K562 (cell line): ENCODE measurements around the gene HSPA4L.

Source experiments
- ZNF766 ChIP-seq: fragments of 200-800 bp; sonication (Bioruptor generic); conservative IDR thresholded peaks from 2 replicates; pipeline ENCODE4 v1.6.1; 2016; ENCODE audit warnings: missing genetic modification characterization, missing compliant biosample characterization
- TF ChIP-seq, protein P1 (sequence below), 3 experiments: fragments of 200-800 bp in 1 of 3; fragments of 250-450 bp in 1 of 3; fragments of 450-650 bp in 1 of 3; sonication (Bioruptor Pico) in 1 of 3; sonication (Bioruptor generic) in 1 of 3; formaldehyde crosslinking in 1 of 3; IDR thresholded peaks; 2 replicates each; pipeline versions ENCODE4 v1.6.1 to v1.8.0; 2016 to 2022; ENCODE audit warnings: mild to moderate bottlenecking in 2 of 3, missing genetic modification characterization in 2 of 3, missing compliant biosample characterization in 1 of 3, moderate library complexity in 1 of 3

DNA sequence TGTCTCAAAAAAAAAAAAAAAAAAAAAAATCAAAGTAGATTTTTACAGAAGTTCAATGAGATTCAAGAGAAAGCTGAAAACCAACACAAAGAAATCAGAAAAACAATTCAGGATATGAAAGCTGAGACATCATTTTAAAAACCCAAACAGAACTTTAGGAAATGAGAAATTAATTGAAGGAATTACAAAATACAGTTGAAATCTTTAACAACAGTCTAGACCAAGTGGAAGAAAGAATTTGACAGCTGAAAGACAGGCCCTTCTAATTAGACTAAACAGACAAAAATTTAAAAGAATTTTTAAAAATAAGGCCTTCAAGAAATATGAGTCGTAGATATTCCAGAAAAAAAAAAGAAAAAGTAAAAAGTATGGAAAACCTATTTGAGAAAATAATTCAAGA lies 64.6 kb downstream of the HSPA4L start:
- no peak for TF ChIP-seq ZNF766 (CRISPR knock-in tag)
- TF ChIP-seq, protein P1, sequence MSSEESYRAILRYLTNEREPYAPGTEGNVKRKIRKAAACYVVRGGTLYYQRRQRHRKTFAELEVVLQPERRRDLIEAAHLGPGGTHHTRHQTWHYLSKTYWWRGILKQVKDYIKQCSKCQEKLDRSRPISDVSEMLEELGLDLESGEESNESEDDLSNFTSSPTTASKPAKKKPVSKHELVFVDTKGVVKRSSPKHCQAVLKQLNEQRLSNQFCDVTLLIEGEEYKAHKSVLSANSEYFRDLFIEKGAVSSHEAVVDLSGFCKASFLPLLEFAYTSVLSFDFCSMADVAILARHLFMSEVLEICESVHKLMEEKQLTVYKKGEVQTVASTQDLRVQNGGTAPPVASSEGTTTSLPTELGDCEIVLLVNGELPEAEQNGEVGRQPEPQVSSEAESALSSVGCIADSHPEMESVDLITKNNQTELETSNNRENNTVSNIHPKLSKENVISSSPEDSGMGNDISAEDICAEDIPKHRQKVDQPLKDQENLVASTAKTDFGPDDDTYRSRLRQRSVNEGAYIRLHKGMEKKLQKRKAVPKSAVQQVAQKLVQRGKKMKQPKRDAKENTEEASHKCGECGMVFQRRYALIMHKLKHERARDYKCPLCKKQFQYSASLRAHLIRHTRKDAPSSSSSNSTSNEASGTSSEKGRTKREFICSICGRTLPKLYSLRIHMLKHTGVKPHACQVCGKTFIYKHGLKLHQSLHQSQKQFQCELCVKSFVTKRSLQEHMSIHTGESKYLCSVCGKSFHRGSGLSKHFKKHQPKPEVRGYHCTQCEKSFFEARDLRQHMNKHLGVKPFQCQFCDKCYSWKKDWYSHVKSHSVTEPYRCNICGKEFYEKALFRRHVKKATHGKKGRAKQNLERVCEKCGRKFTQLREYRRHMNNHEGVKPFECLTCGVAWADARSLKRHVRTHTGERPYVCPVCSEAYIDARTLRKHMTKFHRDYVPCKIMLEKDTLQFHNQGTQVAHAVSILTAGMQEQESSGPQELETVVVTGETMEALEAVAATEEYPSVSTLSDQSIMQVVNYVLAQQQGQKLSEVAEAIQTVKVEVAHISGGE (CRISPR knock-in tag; IDR thresholded peaks at IDR 0.05), result no peak
